A673 (cell line): ENCODE measurements around the gene PALLD. TPM values are rescaled to one million over a fixed set of nuclear protein-coding genes. Genes with fewer than 3 reads are reported as not detected.

Source experiments
- BruUV-seq: library from RNA; stranded (reverse); fragments of 400-500 nt; replicated peaks from 2 replicates; lab custom pipeline; 2021; lab: Mats Ljungman, UMichigan
- CTCF ChIA-PET: fragments of 300-600 bp; sonication (Branson Sonifier 250); formaldehyde crosslinking; loops from one replicate; lab custom pipeline; 2022; ENCODE audit warnings: antibody characterized with exemption; lab: Charles Lee
- POLR2A ChIA-PET: fragments of 300-600 bp; sonication (Branson Sonifier 250); formaldehyde crosslinking; loops from one replicate; lab custom pipeline; 2022; ENCODE audit warnings: antibody characterized with exemption; ENCODE audit not compliant: low non-redundant PET; lab: Charles Lee
- DNase-seq: peaks from one replicate; pipeline ENCODE4 v3.0.0-alpha.2; 2015; ENCODE audit warnings: low spot score
- H3K27ac ChIP-seq: fragments of 200-600 bp; sonication (generic); 2 replicates; pipeline ENCODE4 v1.5.1; 2016; ENCODE audit warnings: mixed run types, low read depth, mild to moderate bottlenecking, mixed read lengths, antibody characterized with exemption, low read length; ENCODE audit not compliant: poor library complexity, severe bottlenecking
- H3K27me3 ChIP-seq: fragments of 200-600 bp; sonication (generic); replicated peaks from 2 replicates; pipeline ENCODE4 v1.6.1; 2017; ENCODE audit warnings: mixed run types, low read depth, mild to moderate bottlenecking, mixed read lengths, antibody characterized with exemption, low read length; ENCODE audit not compliant: insufficient read depth, poor library complexity
- H3K36me3 ChIP-seq: fragments of 200-600 bp; sonication (generic); 2 replicates; pipeline ENCODE4 v1.6.1; 2016; ENCODE audit warnings: mixed run types, mild to moderate bottlenecking, mixed read lengths, antibody characterized with exemption, low read length; ENCODE audit not compliant: insufficient read depth, poor library complexity, severe bottlenecking
- H3K4me1 ChIP-seq: fragments of 200-600 bp; sonication (generic); 2 replicates; pipeline ENCODE4 v1.6.1; 2017; ENCODE audit warnings: mixed run types, mild to moderate bottlenecking, mixed read lengths, antibody characterized with exemption, low read length; ENCODE audit not compliant: insufficient read depth, poor library complexity, severe bottlenecking
- H3K4me3 ChIP-seq: fragments of 200-600 bp; sonication (generic); 2 replicates; pipeline ENCODE4 v1.5.1; 2016; ENCODE audit warnings: low read depth, mixed run types, mild to moderate bottlenecking, mixed read lengths, low read length; ENCODE audit not compliant: poor library complexity, severe bottlenecking
- H3K9me3 ChIP-seq: fragments of 200-600 bp; sonication (generic); 2 replicates; pipeline ENCODE4 v1.6.1; 2016; ENCODE audit warnings: mixed run types, low read depth, mild to moderate bottlenecking, mixed read lengths, antibody characterized with exemption, low read length; ENCODE audit not compliant: poor library complexity, severe bottlenecking
- EZH2 ChIP-seq: fragments of 200-600 bp; sonication (generic); IDR thresholded peaks from 2 replicates; pipeline ENCODE4 v1.6.1; 2017; ENCODE audit warnings: borderline replicate concordance, low read depth, mild to moderate bottlenecking, mixed read lengths, antibody characterized with exemption, low read length; ENCODE audit not compliant: poor library complexity, severe bottlenecking
- intact Hi-C: fragments of 100-400 bp; cut with micrococcal nuclease; formaldehyde crosslinking; loops from one replicate; pipeline ENCODE4 v1.10.0; 2022; ENCODE audit not compliant: unreplicated experiment
- total RNA-seq: library from RNA; stranded (reverse); gene quantifications from 2 replicates; pipeline ENCODE4 v1.2.3, GENCODE V29; 2021
- TF ChIP-seq, protein P1 (sequence below): fragments of 300-800, 200-600 bp; sonication (generic); conservative IDR thresholded peaks from 2 replicates; pipeline ENCODE4 v1.5.1; 2017; ENCODE audit warnings: low read depth, mild to moderate bottlenecking, antibody characterized with exemption, low read length, moderate library complexity, mixed read lengths

PALLD gene
- total RNA-seq, 1 experiment from 2014 or later = 44.1 TPM

- Histone ChIP-seq H3K36me3 (no peaks in the 10 kb centered on the region), H3K4me1 (no peaks in the 10 kb centered on the region), H3K4me3 (no peak overlapping the region), H3K27me3 (no peaks in the 10 kb centered on the region), H3K9me3 (no peaks in the 10 kb centered on the region), H3K27ac (no peak overlapping the region)
- BruUV-seq = no TSS peak
- POLR2A ChIA-PET = interaction anchor here (0.8 kb wide), 1 partner anchor 11 kb away, joined by 5 read pairs; no protein-coding TSS in a partner anchor
- DNase-seq = no peak
- intact Hi-C loops = no loop called here
- CTCF ChIA-PET = no interaction called here
- TF ChIP-seq EZH2 = no peak
- TF ChIP-seq, protein P1, sequence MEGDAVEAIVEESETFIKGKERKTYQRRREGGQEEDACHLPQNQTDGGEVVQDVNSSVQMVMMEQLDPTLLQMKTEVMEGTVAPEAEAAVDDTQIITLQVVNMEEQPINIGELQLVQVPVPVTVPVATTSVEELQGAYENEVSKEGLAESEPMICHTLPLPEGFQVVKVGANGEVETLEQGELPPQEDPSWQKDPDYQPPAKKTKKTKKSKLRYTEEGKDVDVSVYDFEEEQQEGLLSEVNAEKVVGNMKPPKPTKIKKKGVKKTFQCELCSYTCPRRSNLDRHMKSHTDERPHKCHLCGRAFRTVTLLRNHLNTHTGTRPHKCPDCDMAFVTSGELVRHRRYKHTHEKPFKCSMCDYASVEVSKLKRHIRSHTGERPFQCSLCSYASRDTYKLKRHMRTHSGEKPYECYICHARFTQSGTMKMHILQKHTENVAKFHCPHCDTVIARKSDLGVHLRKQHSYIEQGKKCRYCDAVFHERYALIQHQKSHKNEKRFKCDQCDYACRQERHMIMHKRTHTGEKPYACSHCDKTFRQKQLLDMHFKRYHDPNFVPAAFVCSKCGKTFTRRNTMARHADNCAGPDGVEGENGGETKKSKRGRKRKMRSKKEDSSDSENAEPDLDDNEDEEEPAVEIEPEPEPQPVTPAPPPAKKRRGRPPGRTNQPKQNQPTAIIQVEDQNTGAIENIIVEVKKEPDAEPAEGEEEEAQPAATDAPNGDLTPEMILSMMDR = no peak
Measured at GRCh38 chr4:168490711-168491110, 6.1 kb upstream of the PALLD start.

DNA sequence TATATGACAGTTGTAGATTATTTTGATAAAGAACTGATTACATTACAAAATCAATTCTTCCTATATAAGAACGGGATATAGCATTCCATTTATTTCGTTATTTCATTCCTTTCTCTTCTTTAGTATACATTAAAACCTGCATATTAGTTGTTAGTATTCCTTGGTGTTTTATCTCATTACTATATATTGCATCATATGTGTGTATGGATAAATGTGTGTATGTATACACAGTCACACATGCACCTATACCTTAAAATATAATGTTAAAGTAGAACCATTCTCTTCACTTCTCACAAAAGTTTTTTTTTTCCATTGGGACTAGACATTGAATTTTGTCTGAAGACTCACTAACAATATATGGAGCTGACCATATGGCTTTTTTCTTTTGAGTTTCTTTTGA lies 5.3 kb upstream of the PALLD start:
- Histone ChIP-seq H3K27ac (no peak overlapping the region), H3K4me3 (no peak overlapping the region), H3K4me1 (no peaks in the 10 kb centered on the region), H3K36me3 (no peaks in the 10 kb centered on the region), H3K9me3 (no peaks in the 10 kb centered on the region), H3K27me3 (no peaks in the 10 kb centered on the region)
- ChIA-PET CTCF (no interaction called here), POLR2A (no interaction called here)
- intact Hi-C loops = no loop called here
- BruUV-seq = no TSS peak
- no peak for DNase-seq
- no peak for TF ChIP-seq EZH2
- TF ChIP-seq, protein P1 = no peak

GRCh38 chr4:168498251-168498650 lies 1.4 kb downstream of the PALLD start:
- Histone ChIP-seq H3K27ac (no peak overlapping the region), H3K36me3 (no peaks in the 10 kb centered on the region), H3K4me1 (no peaks in the 10 kb centered on the region), H3K9me3 (no peaks in the 10 kb centered on the region), H3K4me3 (no peak overlapping the region), H3K27me3 (no peaks in the 10 kb centered on the region)
- no peak for TF ChIP-seq EZH2
- TF ChIP-seq, protein P1 = no peak
- BruUV-seq = no TSS peak
- CTCF ChIA-PET = no interaction called here
- intact Hi-C loops = no loop called here
- DNase-seq = no peak
- POLR2A ChIA-PET = no interaction called here
